ENCODE results near the gene SFRP4.

- TF ChIP-seq CTCF (IDR thresholded peaks at IDR 0.05; ENCODE audit: insufficient read depth, low read length, poor library complexity, severe bottlenecking) (no peak), EZH2phosphoT487 (conservative IDR thresholded peaks at IDR 0.05; ENCODE audit: low read length) (no peak)
Measured at GRCh38 chr7:37908221-37908788, 8.3 kb downstream of the SFRP4 start.
